Measurements from ENCODE around the gene IFITM2. TPM values are rescaled to one million over a fixed set of nuclear protein-coding genes. Genes with fewer than 3 reads are reported as not detected.
"Not testable (repeated sequence)": the region's sequence is repeated elsewhere in the genome, so short reads cannot be mapped to it uniquely, and the experiment has no call there.

IFITM2 gene
- total RNA-seq, 2 experiments from 2014 or later = 179 to 189 TPM

GRCh38 chr11:299081-299891 lies 8.3 kb upstream of the IFITM2 start, which contains the start of gene IFITM5:
Gene IFITM5 (minus strand): TSS chr11:299526. CDS start chr11:299490, 36 bp downstream.
- POLR2A ChIA-PET = no interaction called here

GRCh38 chr11:299951-300735 lies 7.5 kb upstream of the IFITM2 start:
- CTCF ChIA-PET = interaction anchor here (1.1 to 1.8 kb wide), 6 partner anchors 10 to 62 kb away, joined by 3 to 4 read pairs (median 3); partner anchors contain the start of gene PGGHG
- POLR2A ChIA-PET = no interaction called here

More at GRCh38 chr11:299081-299891, 8.3 kb upstream of the IFITM2 start, which contains the start of gene IFITM5:
- CTCF ChIA-PET = interaction anchor here (0.6 to 1.7 kb wide), 4 partner anchors 9 to 247 kb away, joined by 3 to 4 read pairs (median 3); no protein-coding TSS in a partner anchor

GRCh38 chr11:303363-303762 lies 4.3 kb upstream of the IFITM2 start:
- POLR2A ChIA-PET = no interaction called here
- CTCF ChIA-PET = interaction anchor here (0.7 kb wide), 1 partner anchor 14 kb away, joined by 4 read pairs; no protein-coding TSS in a partner anchor

GRCh38 chr11:304061-304506 lies 3.5 kb upstream of the IFITM2 start:
- ChIA-PET CTCF (interaction anchor here (0.9 to 3.6 kb wide), 4 partner anchors 9 to 22 kb away, joined by 4 to 17 read pairs (median 12); partner anchors contain the start of gene PGGHG), POLR2A (no interaction called here)

DNA sequence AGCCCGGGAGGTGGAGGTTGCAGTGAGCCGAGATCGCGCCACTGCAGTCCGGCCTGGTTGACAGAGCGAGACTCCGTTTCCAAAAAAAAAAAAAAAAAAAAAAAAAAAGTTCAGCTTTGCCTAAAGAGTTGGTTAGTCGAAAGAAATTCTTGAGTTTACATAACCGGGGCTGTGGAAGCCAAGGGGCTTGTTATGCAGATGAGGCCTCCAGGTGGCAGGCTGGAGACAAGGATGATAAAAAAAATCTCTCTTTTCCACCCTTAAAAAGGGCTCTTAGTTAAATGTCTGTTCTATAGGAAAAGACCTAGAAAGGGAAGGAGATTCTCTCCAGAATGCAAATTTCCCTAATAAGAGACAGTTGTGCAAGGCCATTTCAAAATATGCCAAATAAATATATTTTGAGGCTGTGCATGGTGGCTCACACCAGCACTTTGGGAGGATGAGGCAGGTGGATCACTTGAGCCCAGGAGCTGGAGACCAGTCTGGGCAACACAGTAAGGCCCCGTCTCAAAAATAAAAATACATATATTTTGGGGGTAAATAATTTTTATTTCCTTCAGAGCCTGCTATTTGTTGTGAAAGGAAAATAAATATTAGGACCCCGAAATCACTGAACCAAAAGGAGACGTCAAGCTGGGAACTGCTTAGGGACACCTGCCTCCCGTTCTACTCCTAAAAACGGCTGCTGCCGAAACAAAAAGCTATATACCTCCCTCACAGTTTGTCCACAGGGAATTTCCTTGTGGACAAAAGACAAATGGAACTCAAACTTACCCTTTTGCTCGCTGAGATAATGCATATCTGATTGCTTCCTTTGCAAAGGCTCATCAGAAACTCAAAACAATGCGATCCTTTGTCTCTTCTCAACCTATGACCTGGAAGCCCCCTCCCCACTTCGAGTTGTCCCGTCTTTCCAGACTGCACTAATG lies 2.4 kb upstream of the IFITM2 start:
- ChIA-PET POLR2A (interaction anchor here (0.8 to 1.4 kb wide), 2 partner anchors 23 to 37 kb away, joined by 3 read pairs; no protein-coding TSS in a partner anchor), CTCF (interaction anchor here (0.7 to 3.6 kb wide), 17 partner anchors 10 to 518 kb away, joined by 3 to 17 read pairs (median 5); partner anchors contain the start of gene PGGHG)

DNA sequence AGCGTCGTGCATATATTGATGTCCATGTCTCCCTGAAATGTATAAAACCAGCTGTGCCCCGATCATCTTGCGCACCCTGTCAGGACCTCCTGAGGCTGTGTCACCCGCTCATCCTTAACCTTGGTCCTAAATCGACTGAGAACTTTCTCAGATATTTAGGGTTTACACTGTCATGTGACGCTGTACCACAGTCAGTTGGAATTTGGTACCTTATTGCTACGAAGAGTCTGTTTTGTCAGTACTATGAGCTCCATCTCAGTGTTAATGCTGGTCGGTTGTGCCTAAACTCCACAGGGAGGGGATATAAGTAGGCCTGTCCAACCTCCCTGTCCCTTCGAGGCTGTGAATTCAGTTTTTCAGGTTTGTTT lies 1.8 kb upstream of the IFITM2 start:
- ChIA-PET POLR2A (interaction anchor here (1.4 kb wide), 1 partner anchor 24 kb away, joined by 3 read pairs; no protein-coding TSS in a partner anchor), CTCF (interaction anchor here (0.7 to 3.6 kb wide), 17 partner anchors 9 to 517 kb away, joined by 3 to 17 read pairs (median 5); partner anchors contain the start of gene PGGHG)

DNA sequence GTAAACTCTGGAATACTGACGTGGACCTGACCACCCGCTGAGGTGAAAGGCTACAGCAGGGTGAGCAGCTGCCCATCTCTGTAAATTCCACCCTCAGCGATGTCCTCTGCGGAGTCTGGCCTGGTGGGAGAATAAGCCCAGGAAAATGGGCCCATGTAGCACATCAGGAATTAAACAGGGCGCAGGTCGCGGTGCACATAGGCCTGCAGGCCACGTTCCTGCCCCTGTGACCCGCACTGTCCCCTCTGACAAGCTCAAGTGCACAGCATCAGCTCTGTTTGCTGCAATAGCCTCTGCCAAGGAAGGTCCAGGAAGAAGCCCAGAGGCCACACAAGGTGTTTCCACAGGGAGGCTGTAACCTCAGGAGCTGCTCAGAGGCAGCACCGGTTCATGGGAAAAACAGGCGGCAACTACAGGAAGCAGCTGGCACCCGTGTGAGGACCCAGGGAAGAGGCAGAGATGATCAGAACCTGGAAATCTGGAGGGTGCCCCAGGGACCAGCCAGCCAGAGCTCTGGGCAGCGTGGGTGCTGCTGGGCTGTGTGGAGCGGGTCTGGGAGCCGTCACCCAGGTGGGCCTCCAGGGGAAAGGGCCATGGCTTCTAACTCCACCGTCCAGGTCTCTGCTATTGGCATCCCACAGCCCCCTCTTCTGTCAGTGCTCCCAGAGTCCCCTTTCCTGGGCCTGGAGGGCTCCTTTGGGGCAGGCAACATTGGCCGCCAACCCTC lies 808 bp upstream of the IFITM2 start:
- CTCF ChIA-PET = interaction anchor here (0.7 to 3.6 kb wide), 9 partner anchors 8 to 211 kb away, joined by 3 to 17 read pairs (median 7); no protein-coding TSS in a partner anchor
- POLR2A ChIA-PET = interaction anchor here (1.4 kb wide), 1 partner anchor 25 kb away, joined by 3 read pairs; no protein-coding TSS in a partner anchor

- ChIA-PET CTCF (interaction anchor here (0.8 to 1.9 kb wide), 5 partner anchors 9 to 50 kb away, joined by 3 to 5 read pairs (median 4); no protein-coding TSS in a partner anchor), POLR2A (interaction anchor here (1.2 kb wide), 1 partner anchor 8 kb away, joined by 3 read pairs; no protein-coding TSS in a partner anchor)
Measured at GRCh38 chr11:308740-309665, 1.4 kb downstream of the IFITM2 start.

DNA sequence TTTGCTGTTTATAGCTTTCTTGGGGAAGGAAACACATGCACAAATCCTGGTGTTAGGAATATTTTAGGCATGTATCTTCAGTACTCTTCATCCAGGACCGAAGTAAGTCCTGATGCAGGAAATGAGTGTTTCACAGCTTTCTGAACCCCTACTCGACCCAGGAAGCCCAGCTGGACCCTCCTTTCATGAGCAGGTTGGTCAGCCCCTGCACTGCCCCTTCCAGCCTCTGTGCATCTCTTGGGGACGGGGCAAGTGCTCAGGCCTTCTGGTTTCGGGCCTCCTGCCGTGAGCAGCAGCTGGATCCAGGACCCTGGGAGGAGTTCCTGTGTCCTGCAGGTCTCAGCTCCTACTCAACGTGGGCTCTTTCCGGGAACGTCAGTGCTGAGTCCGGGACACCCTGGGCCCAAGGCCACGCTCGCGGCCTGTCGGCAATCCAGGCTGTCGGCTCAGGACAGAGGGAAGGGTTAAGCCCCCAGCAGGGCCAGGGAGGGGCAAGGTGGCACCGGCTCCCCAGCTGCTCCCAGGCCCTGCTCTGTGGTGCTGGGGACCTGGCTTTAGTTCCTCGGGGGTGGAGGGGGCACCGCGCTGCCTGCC lies 2.5 kb downstream of the IFITM2 start:
- ChIA-PET POLR2A (interaction anchor here (1.2 kb wide), 1 partner anchor 7 kb away, joined by 3 read pairs; no protein-coding TSS in a partner anchor), CTCF (interaction anchor here (0.8 to 1.9 kb wide), 3 partner anchors 31 to 49 kb away, joined by 3 to 5 read pairs (median 4); no protein-coding TSS in a partner anchor)

DNA sequence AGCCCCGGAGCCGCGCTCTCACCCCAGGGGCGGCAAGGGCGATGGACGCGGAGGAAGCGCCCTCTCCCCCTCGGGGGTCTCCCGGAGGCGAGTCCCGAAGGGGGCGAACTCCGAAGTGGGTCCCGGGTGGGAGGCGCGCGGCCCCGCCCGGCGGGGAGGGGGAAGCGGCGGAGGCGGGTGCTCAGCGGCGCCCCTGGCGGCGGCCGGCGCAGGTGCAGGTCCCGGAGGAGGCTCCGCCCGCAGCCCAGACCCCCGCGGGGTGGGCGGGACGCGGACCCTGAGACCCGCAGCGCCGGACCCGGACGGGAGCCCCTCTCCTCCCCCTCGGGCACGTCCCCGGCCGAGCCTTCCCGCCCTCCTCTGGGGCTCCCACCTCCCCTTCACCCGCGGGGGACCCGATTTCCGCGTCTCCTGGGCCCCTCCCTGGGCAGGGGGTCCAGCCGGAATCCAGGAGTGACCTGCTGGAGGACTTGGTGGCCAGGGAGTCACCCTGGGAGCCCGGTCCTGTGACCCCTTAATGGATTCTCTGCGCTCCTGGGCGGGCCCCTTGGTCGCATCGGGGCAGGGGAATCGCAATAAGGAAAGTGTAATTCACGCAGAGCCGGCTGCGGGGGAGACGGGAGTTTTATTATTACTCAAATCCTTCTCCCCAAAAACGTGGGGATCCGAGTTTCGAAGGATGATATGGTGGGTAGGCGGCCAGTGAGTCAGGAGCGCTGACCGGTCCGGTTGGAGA lies 3.6 kb downstream of the IFITM2 start:
- CTCF ChIA-PET = interaction anchor here (0.7 to 1.5 kb wide), 2 partner anchors 30 to 225 kb away, joined by 3 to 7 read pairs; no protein-coding TSS in a partner anchor
- POLR2A ChIA-PET = not testable (repeated sequence)

DNA sequence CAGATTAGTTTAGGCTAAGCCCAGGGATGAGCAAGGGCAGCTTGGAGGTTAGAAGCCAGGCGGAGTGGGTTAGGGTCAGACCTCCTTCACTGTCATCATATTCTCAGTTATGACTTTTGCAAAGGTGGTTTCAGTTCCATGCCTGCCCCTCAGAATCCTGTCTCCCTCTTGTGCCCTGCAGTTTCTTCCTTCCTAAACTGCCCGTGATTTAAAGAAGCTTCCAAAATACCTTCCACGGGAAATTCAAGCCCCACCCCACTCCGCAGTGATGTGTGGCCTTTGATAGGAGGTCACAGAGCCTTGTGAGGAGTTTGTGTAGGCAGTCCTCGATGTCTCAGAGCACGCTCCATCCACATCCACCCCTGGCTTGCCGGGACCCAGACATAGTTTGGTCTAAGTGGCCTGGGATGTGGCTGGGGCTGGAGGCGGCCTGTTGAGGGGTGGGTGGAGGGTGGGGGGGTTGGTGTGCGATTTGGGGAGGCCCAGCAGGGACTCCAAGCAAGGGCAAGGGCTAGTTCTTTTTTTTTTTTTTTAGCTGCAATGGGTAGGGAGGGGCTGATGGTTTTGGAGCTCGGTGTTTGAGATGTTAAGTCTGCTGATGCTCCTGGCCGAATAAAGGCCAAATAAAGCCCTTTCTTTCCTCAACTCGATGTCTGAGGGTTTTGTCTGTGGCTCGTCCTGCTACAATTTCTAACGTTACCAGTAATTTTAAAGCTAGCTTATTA lies 4.6 kb downstream of the IFITM2 start:
- ChIA-PET CTCF (interaction anchor here (0.7 to 1.5 kb wide), 8 partner anchors 15 to 224 kb away, joined by 3 to 7 read pairs (median 3); partner anchors contain the start of gene NLRP6), POLR2A (interaction anchor here (0.6 to 0.7 kb wide), 4 partner anchors 31 to 403 kb away, joined by 3 to 4 read pairs (median 3); no protein-coding TSS in a partner anchor)

- POLR2A ChIA-PET = no interaction called here
- CTCF ChIA-PET = interaction anchor here (1.2 kb wide), 1 partner anchor 51 kb away, joined by 4 read pairs; no protein-coding TSS in a partner anchor
Measured at GRCh38 chr11:313304-313786, 5.7 kb downstream of the IFITM2 start.

DNA sequence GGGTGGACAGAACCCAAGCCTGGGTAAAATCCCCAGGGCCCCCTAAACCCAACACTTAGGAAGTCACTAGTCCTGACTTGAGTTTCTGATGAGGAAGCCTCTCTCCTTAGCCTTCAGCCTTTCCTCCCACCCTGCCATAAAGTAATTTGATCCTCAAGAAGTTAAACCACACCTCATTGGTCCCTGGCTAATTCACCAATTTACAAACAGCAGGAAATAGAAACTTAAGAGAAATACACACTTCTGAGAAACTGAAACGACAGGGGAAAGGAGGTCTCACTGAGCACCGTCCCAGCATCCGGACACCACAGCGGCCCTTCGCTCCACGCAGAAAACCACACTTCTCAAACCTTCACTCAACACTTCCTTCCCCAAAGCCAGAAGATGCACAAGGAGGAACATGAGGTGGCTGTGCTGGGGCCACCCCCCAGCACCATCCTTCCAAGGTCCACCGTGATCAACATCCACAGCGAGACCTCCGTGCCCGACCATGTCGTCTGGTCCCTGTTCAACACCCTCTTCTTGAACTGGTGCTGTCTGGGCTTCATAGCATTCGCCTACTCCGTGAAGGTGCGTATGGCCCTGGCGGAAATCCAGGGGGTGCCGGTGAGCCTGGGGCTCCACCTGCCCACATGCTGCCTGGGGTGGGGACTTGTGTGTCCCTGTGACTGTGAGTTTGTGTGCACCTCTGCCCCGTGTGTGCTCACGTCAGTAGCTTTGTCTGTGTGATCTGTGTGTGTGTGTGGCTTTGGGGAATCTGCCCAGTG lies 6.4 kb downstream of the IFITM2 start, which contains the start of gene IFITM1:
Gene IFITM1, plus strand, starts transcription at position 254 of the 767 bp plus-strand sequence. Its CDS starts 131 bp downstream, at position 385.
- ChIA-PET CTCF (interaction anchor here (1.7 kb wide), 1 partner anchor 9 kb away, joined by 8 read pairs; no protein-coding TSS in a partner anchor), POLR2A (interaction anchor here (1.4 kb wide), 1 partner anchor 13 kb away, joined by 6 read pairs; no protein-coding TSS in a partner anchor)
